NCI-H446 treated with DMSO at 0.1 percent for 48 hours (cell line): ENCODE data around the gene STRADA.

Experiments used
- DNase-seq: peaks from one replicate; lab custom pipeline; 2025; lab: John Stamatoyannopoulos, UW

The STRADA gene

GRCh38 chr17:63701456-63701820 is 40.2 kb downstream of the STRADA start:
- no peak for DNase-seq

- DNase-seq: peak; percentile 5
These were observed 40.8 kb downstream of the STRADA start for GRCh38 chr17:63700528-63701455.

- DNase-seq: no peak
These were observed 41.7 kb downstream of the STRADA start, which contains the start of gene LIMD2 for GRCh38 chr17:63699638-63700527. Gene LIMD2, minus strand, starts transcription at chr17:63700125. Its CDS starts 827 bp downstream, at chr17:63699298.

GRCh38 chr17:63698886-63699637 is 42.5 kb downstream of the STRADA start:
- no peak for DNase-seq

GRCh38 chr17:63698381-63698885 is 43.2 kb downstream of the STRADA start:
- DNase-seq: no peak

GRCh38 chr17:63697341-63698286 is 44.0 kb downstream of the STRADA start:
- no peak for DNase-seq

GRCh38 chr17:63696381-63696961 is 45.1 kb downstream of the STRADA start:
- no peak for DNase-seq

GRCh38 chr17:63695889-63696288 is 45.7 kb downstream of the STRADA start:
- no peak for DNase-seq

- DNase-seq: no peak
These were observed 46.4 kb downstream of the STRADA start for GRCh38 chr17:63694950-63695773.

GRCh38 chr17:63694229-63694949 is 47.2 kb downstream of the STRADA start:
- peak; percentile 31 for DNase-seq

GRCh38 chr17:63693411-63694113 is 48.0 kb downstream of the STRADA start:
- DNase-seq: no peak

GRCh38 chr17:63692195-63692816 is 49.3 kb downstream of the STRADA start:
- no peak for DNase-seq

- DNase-seq: no peak
These were observed 52.1 kb downstream of the STRADA start for GRCh38 chr17:63689479-63689878.

- no peak for DNase-seq
These were observed 53.1 kb downstream of the STRADA start for GRCh38 chr17:63688396-63689020.

- no peak for DNase-seq
These were observed 55.4 kb downstream of the STRADA start for GRCh38 chr17:63686138-63686685.

- DNase-seq: no peak
These were observed 56.0 kb downstream of the STRADA start for GRCh38 chr17:63685578-63685977.

GRCh38 chr17:63685041-63685440 is 56.6 kb downstream of the STRADA start:
- peak; percentile 82 for DNase-seq
